Ishikawa (cell line): ENCODE measurements around the gene SLC6A19.

Experiments
- CEBPB ChIP-seq: IDR thresholded peaks from 2 replicates; pipeline ENCODE4 v1.6.1; 2012
- CREB1 ChIP-seq: IDR thresholded peaks from 2 replicates; pipeline ENCODE4 v1.6.1; 2012; ENCODE audit warnings: low read depth
- EGR1 ChIP-seq: IDR thresholded peaks from 2 replicates; pipeline ENCODE4 v1.6.1; 2012
- EP300 ChIP-seq: IDR thresholded peaks from 2 replicates; pipeline ENCODE4 v1.6.1; 2012; ENCODE audit warnings: borderline replicate concordance
- FOXM1 ChIP-seq: IDR thresholded peaks from 2 replicates; pipeline ENCODE4 v1.6.1; 2012; ENCODE audit warnings: low read depth, borderline replicate concordance
- NFIC ChIP-seq: IDR thresholded peaks from 2 replicates; pipeline ENCODE4 v1.6.1; 2012
- RAD21 ChIP-seq: IDR thresholded peaks from 2 replicates; pipeline ENCODE4 v1.6.1; 2012; ENCODE audit warnings: low read depth
- TAF1 ChIP-seq: IDR thresholded peaks from 2 replicates; pipeline ENCODE4 v1.6.1; 2012; ENCODE audit warnings: low read depth, mild to moderate bottlenecking
- TCF12 ChIP-seq: IDR thresholded peaks from 2 replicates; pipeline ENCODE4 v1.6.1; 2012; ENCODE audit warnings: low read depth
- TEAD4 ChIP-seq: IDR thresholded peaks from 2 replicates; pipeline ENCODE4 v1.6.1; 2012
- USF1 ChIP-seq: IDR thresholded peaks from 2 replicates; pipeline ENCODE4 v1.6.1; 2012
- YY1 ChIP-seq: IDR thresholded peaks from 2 replicates; pipeline ENCODE4 v1.6.1; 2012; ENCODE audit warnings: low read depth
- ZBTB7A ChIP-seq: IDR thresholded peaks from 2 replicates; pipeline ENCODE4 v1.6.1; 2012; ENCODE audit warnings: low read depth
- TF ChIP-seq, protein P1 (sequence below): IDR thresholded peaks from 2 replicates; pipeline ENCODE4 v1.6.1; 2012; ENCODE audit warnings: low read depth, mild to moderate bottlenecking
- TF ChIP-seq, protein P2 (sequence below): IDR thresholded peaks from 2 replicates; pipeline ENCODE4 v1.6.1; 2012

Gene SLC6A19

GRCh38 chr5:1256776-1257175 is 55.4 kb downstream of the SLC6A19 start:
- TF ChIP-seq ZBTB7A (no peak), NFIC (no peak), EGR1 (no peak), TAF1 (no peak), YY1 (no peak), USF1 (no peak), RAD21 (no peak), CREB1 (no peak), TEAD4 (no peak), CEBPB (no peak), FOXM1 (no peak)
- TF ChIP-seq, protein P1, sequence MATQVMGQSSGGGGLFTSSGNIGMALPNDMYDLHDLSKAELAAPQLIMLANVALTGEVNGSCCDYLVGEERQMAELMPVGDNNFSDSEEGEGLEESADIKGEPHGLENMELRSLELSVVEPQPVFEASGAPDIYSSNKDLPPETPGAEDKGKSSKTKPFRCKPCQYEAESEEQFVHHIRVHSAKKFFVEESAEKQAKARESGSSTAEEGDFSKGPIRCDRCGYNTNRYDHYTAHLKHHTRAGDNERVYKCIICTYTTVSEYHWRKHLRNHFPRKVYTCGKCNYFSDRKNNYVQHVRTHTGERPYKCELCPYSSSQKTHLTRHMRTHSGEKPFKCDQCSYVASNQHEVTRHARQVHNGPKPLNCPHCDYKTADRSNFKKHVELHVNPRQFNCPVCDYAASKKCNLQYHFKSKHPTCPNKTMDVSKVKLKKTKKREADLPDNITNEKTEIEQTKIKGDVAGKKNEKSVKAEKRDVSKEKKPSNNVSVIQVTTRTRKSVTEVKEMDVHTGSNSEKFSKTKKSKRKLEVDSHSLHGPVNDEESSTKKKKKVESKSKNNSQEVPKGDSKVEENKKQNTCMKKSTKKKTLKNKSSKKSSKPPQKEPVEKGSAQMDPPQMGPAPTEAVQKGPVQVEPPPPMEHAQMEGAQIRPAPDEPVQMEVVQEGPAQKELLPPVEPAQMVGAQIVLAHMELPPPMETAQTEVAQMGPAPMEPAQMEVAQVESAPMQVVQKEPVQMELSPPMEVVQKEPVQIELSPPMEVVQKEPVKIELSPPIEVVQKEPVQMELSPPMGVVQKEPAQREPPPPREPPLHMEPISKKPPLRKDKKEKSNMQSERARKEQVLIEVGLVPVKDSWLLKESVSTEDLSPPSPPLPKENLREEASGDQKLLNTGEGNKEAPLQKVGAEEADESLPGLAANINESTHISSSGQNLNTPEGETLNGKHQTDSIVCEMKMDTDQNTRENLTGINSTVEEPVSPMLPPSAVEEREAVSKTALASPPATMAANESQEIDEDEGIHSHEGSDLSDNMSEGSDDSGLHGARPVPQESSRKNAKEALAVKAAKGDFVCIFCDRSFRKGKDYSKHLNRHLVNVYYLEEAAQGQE = no peak

- TF ChIP-seq RAD21 = no peak
- TF ChIP-seq CREB1 = no peak
- TF ChIP-seq USF1 = no peak
- no peak for TF ChIP-seq TAF1
- TF ChIP-seq NFIC = no peak
- TF ChIP-seq CEBPB = no peak
- TF ChIP-seq, protein P2, sequence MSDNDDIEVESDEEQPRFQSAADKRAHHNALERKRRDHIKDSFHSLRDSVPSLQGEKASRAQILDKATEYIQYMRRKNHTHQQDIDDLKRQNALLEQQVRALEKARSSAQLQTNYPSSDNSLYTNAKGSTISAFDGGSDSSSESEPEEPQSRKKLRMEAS = no peak
- no peak for TF ChIP-seq EP300
- no peak for TF ChIP-seq TEAD4
- TF ChIP-seq, protein P1 = no peak
- TF ChIP-seq EGR1 = no peak
- no peak for TF ChIP-seq FOXM1
- TF ChIP-seq YY1 = no peak
Measured at GRCh38 chr5:1257363-1257762, 56.0 kb downstream of the SLC6A19 start.

GRCh38 chr5:1257841-1258240 is 56.4 kb downstream of the SLC6A19 start:
- no peak for TF ChIP-seq FOXM1
- no peak for TF ChIP-seq CEBPB
- no peak for TF ChIP-seq ZBTB7A
- no peak for TF ChIP-seq CREB1
- TF ChIP-seq EP300 = no peak
- no peak for TF ChIP-seq EGR1
- no peak for TF ChIP-seq TAF1

- no peak for TF ChIP-seq TCF12
- no peak for TF ChIP-seq TEAD4
- TF ChIP-seq CEBPB = no peak
- no peak for TF ChIP-seq EP300
- TF ChIP-seq, protein P2 = no peak
- no peak for TF ChIP-seq EGR1
- TF ChIP-seq YY1 = no peak
- TF ChIP-seq RAD21 = no peak
- no peak for TF ChIP-seq ZBTB7A
- TF ChIP-seq NFIC = no peak
- TF ChIP-seq FOXM1 = no peak
- TF ChIP-seq, protein P1 = no peak
- TF ChIP-seq TAF1 = no peak
- no peak for TF ChIP-seq CREB1
- TF ChIP-seq USF1 = no peak
Measured at GRCh38 chr5:1259806-1260480, 58.5 kb downstream of the SLC6A19 start.
